HepG2 (cell line): Measurements from ENCODE around the gene SPINDOC. TPM values are rescaled to one million over a fixed set of nuclear protein-coding genes. Genes with fewer than 3 reads are reported as not detected.

Experiments used
- ARID4A ChIP-seq: sonication (generic); formaldehyde crosslinking; IDR thresholded peaks from 2 replicates; pipeline ENCODE4 v1.5.0; 2020; ENCODE audit warnings: mild to moderate bottlenecking, missing genetic modification reagents, borderline replicate concordance
- EHMT2 ChIP-seq: fragments of 200-600 bp; sonication (generic); IDR thresholded peaks from 2 replicates; pipeline ENCODE4 v1.7.0; 2017; ENCODE audit warnings: antibody characterized with exemption, low read depth, low read length, borderline replicate concordance
- KDM3A ChIP-seq: IDR thresholded peaks from 2 replicates; pipeline ENCODE4 v1.6.1; 2018; ENCODE audit warnings: low read depth, missing compliant biosample characterization
- MEF2D ChIP-seq: sonication (generic); formaldehyde crosslinking; IDR thresholded peaks from 2 replicates; pipeline ENCODE4 v1.5.1; 2020; ENCODE audit warnings: mild to moderate bottlenecking, missing genetic modification reagents
- NR2F1 ChIP-seq, 2 experiments: fragments of 450-650 bp in 1 of 2; formaldehyde crosslinking in 1 of 2; IDR thresholded peaks; 2 replicates each; pipeline versions ENCODE4 v1.5.0 to v1.6.1; 2016 to 2020; ENCODE audit warnings: mild to moderate bottlenecking in 1 of 2, missing compliant biosample characterization in 1 of 2, missing genetic modification reagents in 1 of 2, moderate library complexity in 1 of 2
- RAD21 ChIP-seq: fragments of 450-650 bp; formaldehyde crosslinking; IDR thresholded peaks from 2 replicates; pipeline ENCODE4 v1.5.0; 2020; ENCODE audit warnings: mild to moderate bottlenecking
- TCF12 ChIP-seq, 2 experiments: fragments of 450-650 bp in 1 of 2; sonication (generic) in 1 of 2; formaldehyde crosslinking in 1 of 2; IDR thresholded peaks; 2 replicates each; pipeline versions ENCODE4 v1.6.1 to v1.8.0; 2017 to 2022; ENCODE audit warnings: antibody characterized with exemption in 1 of 2, mild to moderate bottlenecking in 1 of 2, missing genetic modification reagents in 1 of 2, moderate library complexity in 1 of 2
- TRIM24 ChIP-seq: sonication (generic); formaldehyde crosslinking; IDR thresholded peaks from 2 replicates; pipeline ENCODE4 v1.8.0; 2022; ENCODE audit warnings: mild to moderate bottlenecking, missing genetic modification reagents
- ZNF333 ChIP-seq: sonication (generic); formaldehyde crosslinking; IDR thresholded peaks from 2 replicates; pipeline ENCODE4 v1.4.0; 2020; ENCODE audit warnings: mild to moderate bottlenecking, missing genetic modification reagents, borderline replicate concordance
- ZNF407 ChIP-seq: sonication (generic); formaldehyde crosslinking; IDR thresholded peaks from one replicate; pipeline ENCODE4 v1.5.1; 2020; ENCODE audit warnings: mild to moderate bottlenecking, missing genetic modification reagents; ENCODE audit errors: not compliant biosample characterization
- ZNF597 ChIP-seq: sonication (generic); formaldehyde crosslinking; IDR thresholded peaks from 2 replicates; pipeline ENCODE4 v1.5.0; 2020; ENCODE audit warnings: missing genetic modification reagents
- ZNF614 ChIP-seq: IDR thresholded peaks from 2 replicates; pipeline ENCODE4 v1.6.1; 2018; ENCODE audit warnings: missing biosample characterization, missing genetic modification reagents, inconsistent platforms, borderline replicate concordance
- ZNF800 ChIP-seq: sonication (generic); formaldehyde crosslinking; IDR thresholded peaks from 2 replicates; pipeline ENCODE4 v1.4.0; 2020; ENCODE audit warnings: missing genetic modification reagents
- polyA plus RNA-seq, 8 experiments: library from polyadenylated mRNA; depleted of rRNA in 3 of 8; stranded (reverse) in 7 of 8; unstranded in 1 of 8; fragments of >200 nt; fragmentation: Illumina TruSeq in 4 of 8; extraction: Trizol in 4 of 8; gene quantifications; 2 replicates each; pipeline versions ENCODE4 v1.2.1 to v1.2.3, GENCODE V29; 2011 to 2016; ENCODE audit warnings: low read depth in 4 of 8, missing spikeins in 1 of 8, mixed read lengths in 1 of 8; ENCODE audit not compliant: insufficient read depth in 1 of 8
- total RNA-seq, 5 experiments: library from RNA; depleted of rRNA; stranded (reverse); fragments of >200 nt; fragmentation: Illumina TruSeq; extraction: Trizol; gene quantifications; 2 replicates each; pipeline ENCODE4 v1.2.3, GENCODE V29; 2016; ENCODE audit warnings: low read depth in 1 of 5

The SPINDOC gene
- total and polyA plus RNA-seq, 2 of the 13 experiments (the other 11 are each of a cell fraction or from before 2014, with no cell fraction given): 21.4 to 29.9 TPM

DNA sequence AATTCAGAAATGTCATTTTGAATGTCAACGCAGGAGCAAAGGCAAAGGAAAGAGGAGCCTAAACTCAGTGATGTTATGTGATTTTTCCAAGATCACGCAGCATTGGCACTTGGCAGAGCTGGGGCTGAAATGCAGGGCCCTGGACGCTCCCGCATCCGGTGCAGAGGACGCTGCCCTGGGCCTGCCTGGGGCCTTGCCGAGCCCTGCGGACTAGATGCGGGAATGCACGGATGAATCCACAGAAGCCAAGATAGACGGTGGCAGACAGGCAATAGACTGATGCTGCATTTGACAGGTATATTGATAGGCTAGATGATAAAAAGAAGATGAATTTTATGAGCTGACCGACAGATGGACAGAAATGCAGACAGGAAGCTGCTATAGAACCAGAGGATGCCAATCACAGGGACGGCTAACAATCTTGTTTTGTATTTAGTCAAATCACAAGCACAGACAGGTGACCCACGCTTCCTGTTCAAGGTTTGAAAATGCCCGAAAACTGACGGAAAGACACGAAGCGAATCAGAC lies 25.0 kb downstream of the SPINDOC start (continued):
- TF ChIP-seq ARID4A (CRISPR knock-in tag): 0 out of 2 replicates have a peak, but pooled peaks have one; percentile 63
- TF ChIP-seq ZNF597 (CRISPR knock-in tag): no peak
- no peak for TF ChIP-seq ZNF614 (CRISPR knock-in tag)
- TF ChIP-seq KDM3A (CRISPR knock-in tag): no peak
- TF ChIP-seq RAD21: no peak
- TF ChIP-seq TCF12 (IDR thresholded peaks at IDR 0.05): no peak
- TF ChIP-seq TCF12 (CRISPR knock-in tag; IDR thresholded peaks at IDR 0.05): no peak
- TF ChIP-seq NR2F1 (CRISPR knock-in tag; IDR thresholded peaks at IDR 0.05): no peak
- no peak for TF ChIP-seq ZNF333
- TF ChIP-seq TRIM24 (CRISPR knock-in tag): no peak
- TF ChIP-seq EHMT2: no peak
- no peak for TF ChIP-seq ZNF407 (CRISPR knock-in tag)
- peak; percentile 39; the same call in 1 of the 2 replicates for TF ChIP-seq MEF2D
- TF ChIP-seq ZNF800 (CRISPR knock-in tag): 0 out of 2 replicates have a peak, but pooled peaks have one; percentile 15
